NOMO-1 (cell line): ENCODE results near the gene KY.

Experiments
- DNase-seq, 2 experiments: peaks; one replicate each; lab custom pipeline; 2025; ENCODE audit not compliant: unreplicated experiment in 2 of 2; lab: John Stamatoyannopoulos, UW

Gene KY

DNA sequence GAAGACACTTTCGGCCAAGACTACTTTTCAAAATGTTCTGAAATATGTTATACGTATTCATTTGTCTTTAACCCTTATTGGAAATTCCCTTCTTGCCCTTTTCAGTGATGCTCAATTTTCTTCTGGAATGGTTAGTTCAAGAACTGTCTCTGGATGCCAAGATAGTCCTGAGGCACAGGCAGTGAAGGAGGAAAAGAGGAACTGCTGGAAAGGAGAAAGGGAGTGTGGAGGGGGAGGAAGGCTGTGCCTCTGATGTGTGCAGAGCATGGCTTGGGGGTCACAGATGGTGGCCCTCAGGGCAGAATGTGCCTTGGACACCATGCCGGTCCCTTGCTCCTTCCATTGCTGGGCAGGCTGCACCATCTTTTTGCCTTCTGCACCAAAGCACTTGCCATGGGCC is 91.2 kb downstream of the KY start:
- no peak for DNase-seq
